HG03066 (cell line): ENCODE measurements around the gene GPR161.
"Not testable (repeated sequence)": the region's sequence is repeated elsewhere in the genome, so short reads cannot be mapped to it uniquely, and the experiment has no call there.

Experiments used
- ATAC-seq: cut with Tn5 transposase; IDR thresholded peaks from one replicate; pipeline ENCODE4 v1.9.1; 2021; ENCODE audit warnings: low read depth; ENCODE audit not compliant: unreplicated experiment

The GPR161 gene

DNA sequence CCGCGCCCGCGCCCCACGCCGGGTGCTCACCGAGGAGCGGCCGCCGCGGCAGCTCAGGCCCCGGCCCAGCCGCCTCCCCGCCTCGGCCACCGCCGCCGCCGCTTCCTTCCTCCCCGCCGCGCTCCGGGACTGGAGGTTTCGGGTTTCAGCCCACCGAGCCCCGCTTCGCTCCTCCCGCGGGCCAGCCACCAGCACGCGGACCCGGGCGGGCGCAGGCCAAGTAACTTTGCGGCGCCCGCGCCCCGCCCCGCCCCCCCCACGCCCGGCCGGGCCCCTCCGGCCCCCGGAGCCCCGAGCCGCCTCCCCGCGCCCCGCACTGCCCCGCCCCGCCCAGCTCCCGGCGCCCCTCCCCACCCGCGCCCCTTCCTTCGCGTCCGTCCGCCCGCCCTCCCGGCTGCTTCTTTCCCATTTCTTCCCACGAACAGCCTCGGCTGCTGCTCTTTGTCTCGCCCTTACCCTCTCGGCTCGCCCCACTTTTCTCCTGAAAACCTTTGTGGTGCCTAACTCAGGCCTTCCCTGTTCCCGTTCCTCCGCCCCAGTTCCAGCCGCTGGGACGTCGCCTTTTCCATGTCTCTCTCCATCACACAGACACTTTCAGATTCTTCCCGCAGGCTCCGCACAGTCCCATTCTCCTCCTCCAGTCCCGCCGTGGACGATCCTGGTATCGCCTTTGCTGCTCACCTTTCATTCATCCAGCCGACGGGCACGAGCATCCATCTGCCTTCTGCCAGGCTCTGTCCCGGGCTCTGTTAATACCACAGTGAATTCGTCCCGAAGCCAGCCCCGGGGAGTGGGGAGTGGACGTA, at the start of gene GPR161:
Gene GPR161, minus strand, starts transcription at position 222 of the 806 bp plus-strand sequence. CDS start 32,080 bp downstream, outside the sequence.
- ATAC-seq: no peak

DNA sequence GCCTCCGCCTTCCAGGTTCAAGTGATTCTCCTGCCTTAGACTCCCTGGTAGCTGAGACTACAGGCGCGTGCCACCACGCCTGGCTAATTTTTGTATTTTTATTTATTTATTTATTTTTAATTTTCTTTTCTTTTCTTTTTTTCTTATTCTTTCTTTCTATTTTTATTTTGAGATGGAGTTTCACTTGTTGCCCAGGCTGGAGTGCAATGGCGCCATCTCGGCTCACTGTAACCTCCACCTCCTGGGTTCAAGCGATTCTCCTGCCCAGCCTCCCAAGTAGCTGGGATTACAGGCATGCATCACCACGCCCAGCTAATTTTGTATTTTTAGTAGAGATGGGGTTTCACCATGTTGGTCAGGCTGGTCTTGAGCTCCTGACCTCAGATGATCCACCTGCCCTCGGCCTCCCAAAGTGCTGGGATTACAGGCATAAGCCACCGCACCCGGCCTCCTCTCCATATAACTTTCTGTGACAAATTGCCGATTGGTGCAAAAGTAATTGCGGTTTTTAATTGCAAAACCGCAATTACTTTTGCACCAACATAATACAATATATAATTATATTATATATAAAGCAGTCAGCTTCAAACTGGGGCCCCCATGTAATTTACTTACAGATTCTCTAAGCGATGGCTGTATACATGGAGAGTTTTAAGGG, 44.5 kb upstream of the GPR161 start:
- not testable (repeated sequence) for ATAC-seq

DNA sequence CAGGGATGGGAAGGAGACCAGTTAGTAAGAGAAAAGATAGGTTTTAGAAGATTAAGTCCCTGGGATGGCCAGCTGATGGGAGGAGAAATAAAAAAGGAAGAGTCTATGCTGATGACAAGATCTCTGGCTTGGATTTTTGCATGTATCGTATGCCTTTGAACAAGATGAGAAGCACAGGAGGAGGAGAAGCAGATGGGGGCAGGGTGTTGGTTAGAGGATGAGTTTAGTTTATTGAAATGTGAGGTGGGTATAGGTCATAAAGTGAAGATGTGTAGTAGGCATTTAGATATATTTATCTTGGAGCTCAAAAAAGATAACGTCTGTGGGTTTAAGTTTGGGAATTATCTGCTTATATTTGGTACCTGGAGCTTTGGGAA, 43.4 kb upstream of the GPR161 start:
- ATAC-seq: no peak

- ATAC-seq: no peak
These were observed 42.9 kb upstream of the GPR161 start for GRCh38 chr1:168179438-168180147.

GRCh38 chr1:168178638-168179437, 42.1 kb upstream of the GPR161 start, which contains the start of gene TIPRL:
TSS of gene TIPRL (plus strand) at chr1:168178962. CDS start at chr1:168179078, 116 bp downstream.
- peak; percentile 93 for ATAC-seq

- ATAC-seq: no peak
These were observed 41.5 kb upstream of the GPR161 start for GRCh38 chr1:168178227-168178637.

GRCh38 chr1:168172250-168172915, 35.7 kb upstream of the GPR161 start:
- no peak for ATAC-seq

DNA sequence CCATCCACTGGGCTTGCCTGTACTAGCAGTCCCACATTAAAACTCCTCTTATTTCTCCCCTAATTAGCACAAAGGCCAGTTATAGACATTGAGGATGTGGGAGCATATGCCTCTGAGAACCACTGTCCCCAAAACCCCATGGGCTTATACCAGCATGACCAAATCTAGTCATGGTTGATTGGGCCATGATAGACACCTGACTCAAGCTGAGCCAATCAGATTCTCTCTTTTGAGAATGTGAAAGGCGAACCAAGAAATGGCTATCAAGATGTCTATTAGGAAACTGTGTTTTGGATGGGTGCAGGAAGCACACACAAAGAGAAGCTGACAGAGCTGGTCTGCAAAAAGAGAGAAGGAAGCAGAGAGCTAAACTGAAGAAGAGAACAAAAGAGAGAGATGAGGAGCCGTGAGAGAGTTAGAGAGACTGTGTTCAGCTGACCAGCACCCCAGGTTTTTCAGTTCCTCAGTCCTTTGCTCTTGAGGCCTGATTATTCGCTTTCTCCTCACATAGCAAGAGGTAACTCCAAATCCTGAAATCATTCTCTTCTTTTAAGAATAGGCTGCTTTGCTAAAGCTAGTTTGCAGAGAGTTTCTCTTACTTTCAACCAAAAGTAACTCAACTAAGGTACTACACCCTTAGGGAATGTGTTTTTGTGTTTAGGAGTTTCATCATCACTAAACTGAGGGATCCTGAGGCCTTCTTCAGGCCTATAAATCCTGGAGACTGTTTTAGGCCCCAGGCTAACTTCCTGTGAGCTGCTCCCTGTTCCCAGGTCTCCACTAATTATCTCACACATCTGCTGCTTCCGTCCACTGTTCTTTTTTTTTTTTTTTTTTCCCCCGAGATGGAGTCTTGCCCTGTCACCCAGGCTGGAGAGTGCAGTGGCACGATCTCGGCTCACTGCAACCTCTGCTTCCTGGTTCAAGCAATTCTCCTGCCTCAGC, 34.1 kb upstream of the GPR161 start:
- no peak for ATAC-seq

- no peak for ATAC-seq
These were observed 31.1 kb upstream of the GPR161 start for GRCh38 chr1:168167806-168168205.

DNA sequence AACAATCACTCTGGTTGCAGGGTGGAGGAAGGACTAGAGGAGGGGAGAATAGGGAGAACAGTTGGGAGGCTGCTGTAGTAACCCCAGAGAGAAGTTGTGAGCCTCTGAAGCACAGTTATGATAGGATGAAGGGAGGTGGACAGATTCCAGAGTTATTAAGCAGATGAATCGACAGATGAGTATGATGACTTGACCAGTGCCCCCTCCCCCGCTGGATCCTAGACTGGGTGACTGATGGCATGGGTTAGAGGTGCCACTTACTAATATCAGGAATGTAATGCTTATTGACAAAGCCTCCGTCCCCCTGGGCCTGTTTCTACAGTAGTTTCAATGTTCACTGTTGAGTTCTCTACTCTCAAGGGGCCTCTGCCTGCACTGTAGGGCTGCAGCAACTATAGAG, 28.0 kb upstream of the GPR161 start:
- no peak for ATAC-seq

DNA sequence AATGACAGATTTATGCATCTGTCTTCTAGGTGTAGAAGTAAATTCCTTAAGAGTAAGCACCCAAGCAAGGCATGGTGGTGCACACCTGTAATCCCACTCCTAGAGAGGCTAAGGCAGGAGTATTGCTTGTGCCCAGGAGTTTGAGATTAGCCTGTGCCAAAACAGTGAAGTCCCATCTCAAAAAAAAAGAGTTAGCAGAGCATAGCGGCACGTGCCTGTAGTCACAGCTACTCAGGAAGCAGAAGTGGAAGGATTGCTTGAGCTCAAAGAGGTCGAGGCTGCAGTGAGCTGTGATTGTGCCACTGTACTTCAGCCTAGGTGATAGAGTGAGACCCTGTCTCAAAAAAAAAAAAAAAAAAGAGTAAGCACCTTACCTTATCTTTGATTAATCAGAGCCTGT, 26.9 kb upstream of the GPR161 start:
- ATAC-seq: no peak

DNA sequence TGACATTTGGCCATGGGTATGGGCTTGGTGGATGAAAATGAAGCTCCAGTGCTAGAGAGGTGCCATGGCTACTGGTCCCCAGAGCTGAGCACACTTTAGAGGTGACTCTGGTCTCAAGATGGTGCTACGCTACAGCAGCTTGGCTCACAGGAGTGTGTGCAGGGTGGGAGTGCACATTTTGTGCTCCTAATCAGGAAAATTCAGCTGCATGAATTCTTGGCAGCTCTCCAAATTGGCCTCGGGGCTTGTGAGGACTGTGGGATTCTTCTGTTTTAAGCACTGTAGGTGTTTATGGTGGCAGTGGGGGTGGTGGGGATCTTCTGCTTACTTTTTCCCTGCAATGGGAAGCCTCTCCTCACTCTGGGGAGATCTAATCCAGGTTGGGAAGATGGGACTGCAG, 24.7 kb upstream of the GPR161 start:
- no peak for ATAC-seq

DNA sequence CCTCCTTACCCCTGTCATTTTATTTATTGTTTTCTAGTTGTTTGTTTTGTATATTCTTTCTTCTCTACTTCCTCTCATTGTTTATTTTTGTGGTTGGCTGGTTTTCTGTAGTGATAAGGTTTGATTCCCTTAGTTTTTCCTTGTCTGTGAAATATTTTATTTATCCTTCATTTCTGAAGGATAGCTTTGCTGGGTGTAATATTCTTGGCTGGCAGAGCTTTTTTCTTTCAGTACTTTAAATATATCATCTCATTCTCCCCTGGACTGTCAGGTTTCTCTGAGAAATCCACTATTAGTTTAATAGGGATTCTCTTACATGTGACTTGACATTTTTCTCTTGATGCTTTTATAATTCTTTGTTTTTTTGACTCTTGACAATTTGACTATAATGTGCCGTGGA, 23.2 kb upstream of the GPR161 start:
- ATAC-seq: no peak

GRCh38 chr1:168159251-168159650, 22.5 kb upstream of the GPR161 start:
- ATAC-seq: no peak

DNA sequence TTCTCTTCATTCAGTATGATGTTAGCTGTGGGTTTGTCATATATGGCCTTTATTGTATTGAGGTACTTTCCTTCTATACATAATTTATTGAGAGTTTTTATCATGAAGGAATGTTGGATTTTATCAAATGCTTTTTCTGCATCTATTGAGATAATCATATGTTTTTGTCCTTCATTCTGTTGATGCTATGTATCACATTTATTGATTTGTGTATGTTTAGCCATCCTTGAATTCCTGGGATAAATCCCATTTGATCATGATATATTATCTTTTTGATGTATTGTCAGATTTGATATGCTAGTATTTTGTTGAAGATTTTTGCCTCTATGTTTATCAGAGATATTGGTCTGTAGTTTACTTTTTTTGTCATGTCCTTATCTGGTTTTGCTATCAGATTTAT, 20.9 kb upstream of the GPR161 start:
- no peak for ATAC-seq

- ATAC-seq: no peak
These were observed 19.2 kb upstream of the GPR161 start for GRCh38 chr1:168155910-168156309.

GRCh38 chr1:168154707-168155106, 18.0 kb upstream of the GPR161 start:
- ATAC-seq: not testable (repeated sequence)

DNA sequence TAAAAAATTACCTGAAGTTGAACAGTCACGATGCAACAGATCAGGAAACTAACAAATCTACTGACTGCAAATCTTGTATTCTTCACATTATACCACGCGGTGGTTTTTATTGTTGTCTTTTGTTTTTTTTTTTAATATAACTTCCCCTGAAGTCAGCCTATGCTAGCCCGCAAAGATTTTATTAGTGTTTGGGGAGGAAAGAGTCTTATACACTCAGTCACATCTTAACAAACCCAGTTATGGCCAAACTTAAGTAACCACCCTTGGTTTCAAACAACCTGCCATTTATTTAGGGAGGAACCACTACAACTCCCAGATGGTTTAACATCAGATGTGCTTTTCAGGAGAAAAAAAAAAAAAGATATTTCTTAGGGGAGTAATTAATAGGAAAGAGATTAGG, 15.2 kb upstream of the GPR161 start:
- no peak for ATAC-seq

- no peak for ATAC-seq
These were observed 13.6 kb upstream of the GPR161 start for GRCh38 chr1:168150283-168150682.
